Vagina (tissue), 2 donors: ENCODE measurements around the gene RABGGTA.

ENCODE experiments used
- POLR2A ChIP-seq, 2 donors: fragments of 450-650 bp; IDR thresholded peaks; one replicate each; pipeline ENCODE4 v1.6.1; 2017; ENCODE audit warnings: antibody characterized with exemption in 2 of 2, mild to moderate bottlenecking in 2 of 2, moderate library complexity in 2 of 2
- TF ChIP-seq, protein P1 (sequence below), 3 experiments: fragments of 450-650 bp in 2 of 3; fragments of 200-600 bp in 1 of 3; sonication (generic) in 1 of 3; IDR thresholded peaks; one replicate each; pipeline ENCODE4 v1.5.1; 2017 to 2019; ENCODE audit warnings: antibody characterized with exemption in 3 of 3, mild to moderate bottlenecking in 2 of 3, moderate library complexity in 2 of 3

- TF ChIP-seq, protein P1, sequence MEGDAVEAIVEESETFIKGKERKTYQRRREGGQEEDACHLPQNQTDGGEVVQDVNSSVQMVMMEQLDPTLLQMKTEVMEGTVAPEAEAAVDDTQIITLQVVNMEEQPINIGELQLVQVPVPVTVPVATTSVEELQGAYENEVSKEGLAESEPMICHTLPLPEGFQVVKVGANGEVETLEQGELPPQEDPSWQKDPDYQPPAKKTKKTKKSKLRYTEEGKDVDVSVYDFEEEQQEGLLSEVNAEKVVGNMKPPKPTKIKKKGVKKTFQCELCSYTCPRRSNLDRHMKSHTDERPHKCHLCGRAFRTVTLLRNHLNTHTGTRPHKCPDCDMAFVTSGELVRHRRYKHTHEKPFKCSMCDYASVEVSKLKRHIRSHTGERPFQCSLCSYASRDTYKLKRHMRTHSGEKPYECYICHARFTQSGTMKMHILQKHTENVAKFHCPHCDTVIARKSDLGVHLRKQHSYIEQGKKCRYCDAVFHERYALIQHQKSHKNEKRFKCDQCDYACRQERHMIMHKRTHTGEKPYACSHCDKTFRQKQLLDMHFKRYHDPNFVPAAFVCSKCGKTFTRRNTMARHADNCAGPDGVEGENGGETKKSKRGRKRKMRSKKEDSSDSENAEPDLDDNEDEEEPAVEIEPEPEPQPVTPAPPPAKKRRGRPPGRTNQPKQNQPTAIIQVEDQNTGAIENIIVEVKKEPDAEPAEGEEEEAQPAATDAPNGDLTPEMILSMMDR (IDR thresholded peaks at IDR 0.05), result no peak
- no peak for TF ChIP-seq POLR2A (IDR thresholded peaks at IDR 0.05)
These were observed 2.0 kb downstream of the RABGGTA start for GRCh38 chr14:24269368-24269767.
